Fibroblast of mammary gland (primary cell): ENCODE results near the gene APOBEC2.

Source experiments
- DNase-seq: peaks from one replicate; pipeline ENCODE4 v3.0.0-alpha.2; 2010; ENCODE audit warnings: low read depth
- H3K4me3 ChIP-seq: 2 replicates; pipeline ENCODE4 v1.5.1; 2011; ENCODE audit warnings: low read depth, mild to moderate bottlenecking, low read length, moderate library complexity; ENCODE audit not compliant: control insufficient read depth
- CTCF ChIP-seq: conservative IDR thresholded peaks from 2 replicates; pipeline ENCODE4 v1.5.1; 2011; ENCODE audit warnings: low read depth, low read length, inconsistent platforms; ENCODE audit not compliant: control insufficient read depth, insufficient read depth

Gene APOBEC2

GRCh38 chr6:41078101-41078500 is 25.1 kb downstream of the APOBEC2 start:
- DNase-seq = no peak
- no peak for TF ChIP-seq CTCF
- no peak overlapping the region for H3K4me3 ChIP-seq

GRCh38 chr6:41079080-41079479 is 26.1 kb downstream of the APOBEC2 start:
- no peak overlapping the region for H3K4me3 ChIP-seq
- TF ChIP-seq CTCF = no peak
- no peak for DNase-seq

GRCh38 chr6:41080621-41081020 is 27.6 kb downstream of the APOBEC2 start:
- DNase-seq = no peak
- no peak for TF ChIP-seq CTCF
- H3K4me3 ChIP-seq = no peak overlapping the region

DNA sequence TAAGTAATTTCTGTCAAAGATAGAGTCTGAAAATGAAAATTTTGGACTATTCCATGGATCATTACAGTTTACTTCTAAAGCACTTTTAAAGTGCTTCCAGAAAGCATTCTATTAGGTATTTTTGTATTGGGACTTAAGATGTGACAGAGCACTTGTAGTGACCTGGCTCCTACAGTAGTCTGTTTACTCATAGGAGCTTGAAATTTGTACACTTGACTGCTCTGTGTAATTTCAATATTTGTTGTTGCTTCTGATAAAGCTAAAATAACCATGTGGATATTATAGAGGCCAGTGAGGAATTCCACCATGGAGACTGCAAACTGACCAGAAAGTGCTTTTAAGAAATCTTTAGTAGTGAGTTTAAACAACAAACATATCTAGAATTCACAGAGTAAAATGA is 30.1 kb downstream of the APOBEC2 start:
- H3K4me3 ChIP-seq = no peak overlapping the region
- no peak for TF ChIP-seq CTCF
- no peak for DNase-seq

DNA sequence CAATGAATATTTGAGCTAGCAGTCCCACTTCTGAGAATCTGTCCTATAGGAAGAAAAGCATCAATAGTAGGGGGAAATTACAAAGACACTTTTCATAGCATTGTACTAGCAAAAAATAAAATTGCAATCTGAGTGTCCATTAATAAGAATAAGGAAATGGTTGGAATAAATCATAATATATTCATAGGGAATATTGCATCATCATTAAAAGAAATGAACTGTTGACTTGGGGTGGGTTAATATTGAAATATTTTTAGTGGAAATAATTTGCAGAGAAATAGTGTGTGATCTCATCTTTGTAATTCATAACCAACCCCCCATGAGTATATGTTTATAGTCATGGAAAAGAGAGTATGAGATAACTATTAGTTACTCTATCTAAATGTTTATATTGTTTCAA is 32.2 kb downstream of the APOBEC2 start:
- H3K4me3 ChIP-seq = no peak overlapping the region
- TF ChIP-seq CTCF = no peak
- DNase-seq = no peak

GRCh38 chr6:41088451-41088850 is 35.4 kb downstream of the APOBEC2 start:
- DNase-seq = no peak
- TF ChIP-seq CTCF = no peak

More at GRCh38 chr6:41088451-41088850, 35.4 kb downstream of the APOBEC2 start:
- H3K4me3 ChIP-seq = no peak overlapping the region
